ENCODE measurements around the gene NIN. TPM values are rescaled to one million over a fixed set of nuclear protein-coding genes. Genes with fewer than 3 reads are reported as not detected.

NIN gene, protein sequence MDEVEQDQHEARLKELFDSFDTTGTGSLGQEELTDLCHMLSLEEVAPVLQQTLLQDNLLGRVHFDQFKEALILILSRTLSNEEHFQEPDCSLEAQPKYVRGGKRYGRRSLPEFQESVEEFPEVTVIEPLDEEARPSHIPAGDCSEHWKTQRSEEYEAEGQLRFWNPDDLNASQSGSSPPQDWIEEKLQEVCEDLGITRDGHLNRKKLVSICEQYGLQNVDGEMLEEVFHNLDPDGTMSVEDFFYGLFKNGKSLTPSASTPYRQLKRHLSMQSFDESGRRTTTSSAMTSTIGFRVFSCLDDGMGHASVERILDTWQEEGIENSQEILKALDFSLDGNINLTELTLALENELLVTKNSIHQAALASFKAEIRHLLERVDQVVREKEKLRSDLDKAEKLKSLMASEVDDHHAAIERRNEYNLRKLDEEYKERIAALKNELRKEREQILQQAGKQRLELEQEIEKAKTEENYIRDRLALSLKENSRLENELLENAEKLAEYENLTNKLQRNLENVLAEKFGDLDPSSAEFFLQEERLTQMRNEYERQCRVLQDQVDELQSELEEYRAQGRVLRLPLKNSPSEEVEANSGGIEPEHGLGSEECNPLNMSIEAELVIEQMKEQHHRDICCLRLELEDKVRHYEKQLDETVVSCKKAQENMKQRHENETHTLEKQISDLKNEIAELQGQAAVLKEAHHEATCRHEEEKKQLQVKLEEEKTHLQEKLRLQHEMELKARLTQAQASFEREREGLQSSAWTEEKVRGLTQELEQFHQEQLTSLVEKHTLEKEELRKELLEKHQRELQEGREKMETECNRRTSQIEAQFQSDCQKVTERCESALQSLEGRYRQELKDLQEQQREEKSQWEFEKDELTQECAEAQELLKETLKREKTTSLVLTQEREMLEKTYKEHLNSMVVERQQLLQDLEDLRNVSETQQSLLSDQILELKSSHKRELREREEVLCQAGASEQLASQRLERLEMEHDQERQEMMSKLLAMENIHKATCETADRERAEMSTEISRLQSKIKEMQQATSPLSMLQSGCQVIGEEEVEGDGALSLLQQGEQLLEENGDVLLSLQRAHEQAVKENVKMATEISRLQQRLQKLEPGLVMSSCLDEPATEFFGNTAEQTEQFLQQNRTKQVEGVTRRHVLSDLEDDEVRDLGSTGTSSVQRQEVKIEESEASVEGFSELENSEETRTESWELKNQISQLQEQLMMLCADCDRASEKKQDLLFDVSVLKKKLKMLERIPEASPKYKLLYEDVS (N-terminal part only)
- total RNA-seq = 10 to 100 TPM; 42.3 to 46.9 TPM
- polyA plus RNA-seq (ENCODE audit: insufficient read length in 2 of 2) = 10 to 100 TPM; 17.9 to 23.9 TPM
- long read RNA-seq, donor 1, partial matches to known transcripts = 0 of 1 reads
- long read RNA-seq, donor 1, other reads (novel, unspliced or antisense) = 0 of 1 reads
- long read RNA-seq, donor 2, partial matches to known transcripts = 0 of 1 reads
- long read RNA-seq, donor 2, other reads (novel, unspliced or antisense) = 0 of 1 reads
- long read RNA-seq, donor 3 = 0 reads
- long read RNA-seq, donor 4 = 0 reads

DNA sequence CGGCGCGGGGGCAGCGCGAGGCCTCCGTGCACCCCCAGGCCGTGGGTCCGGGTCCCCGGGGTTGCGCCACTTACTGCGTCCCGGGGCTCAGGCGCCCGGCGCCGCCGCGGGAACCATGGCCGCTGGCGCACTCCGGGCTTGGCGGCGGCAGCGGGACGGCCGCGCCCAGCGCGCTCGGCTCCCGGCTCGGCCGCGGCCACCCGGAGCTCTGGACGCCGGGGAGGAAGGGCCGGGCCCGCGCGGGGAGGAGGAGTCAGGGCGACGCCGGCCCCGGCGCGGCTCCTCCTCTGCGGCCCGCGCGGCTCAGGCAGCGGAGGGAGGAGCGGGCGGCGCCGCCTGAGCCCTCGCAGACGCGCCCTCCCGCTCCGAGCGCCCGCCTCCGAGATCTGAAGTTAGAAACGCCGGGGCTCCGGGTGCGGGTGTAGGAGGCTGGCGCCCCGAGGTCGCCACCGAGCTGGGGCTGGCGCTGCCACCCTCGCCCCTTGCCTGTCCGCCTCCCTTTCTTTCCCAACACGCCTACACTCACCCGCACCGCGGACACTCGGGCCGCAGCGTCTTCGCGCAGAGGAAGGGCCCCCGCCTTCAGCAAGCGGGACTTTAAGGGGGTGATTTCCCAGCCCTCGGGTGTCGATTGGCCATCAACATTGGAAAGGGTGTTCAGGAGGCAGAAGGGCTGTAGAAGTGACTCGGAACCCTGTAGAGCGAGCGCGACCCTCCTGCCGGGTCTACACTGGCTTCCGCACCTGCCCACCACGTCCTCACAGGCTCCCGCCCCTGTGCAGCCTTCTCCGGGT is at the start of gene NIN:
Gene NIN, minus strand, starts transcription at position 231 of the 794 bp plus-strand sequence. CDS start 9,106 bp downstream, outside the sequence.
- Histone ChIP-seq H3K36me3 (ENCODE audit: control insufficient read depth, insufficient read depth, low read length) (no peaks in the 10 kb centered on the region), H3K4me3 (ENCODE audit: low read depth, low read length) (peak within 1 kb of the TSS; percentile 88), H3K27me3 (ENCODE audit: control insufficient read depth, insufficient read depth, low read length) (peaks cover 3% of the 10 kb centered on the region), H3K4me1 (ENCODE audit: control insufficient read depth, insufficient read depth, low read length) (peaks cover 22% of the 10 kb centered on the region), H3K27ac (ENCODE audit: low read depth, low read length) (peak within 1 kb of the TSS; percentile 89), H3K9me3 (ENCODE audit: control insufficient read depth, insufficient read depth, low read length) (no peaks in the 10 kb centered on the region)
- WGBS (ENCODE audit: insufficient coverage) = under 1% methylated on average over 93 of the region's 97 CpGs
- DNase-seq (ENCODE audit: low read depth in 4 of 6, low spot score in 6 of 6) = peak in 4 of 6 donors; percentile 61 to 93 (median 77)

DNA sequence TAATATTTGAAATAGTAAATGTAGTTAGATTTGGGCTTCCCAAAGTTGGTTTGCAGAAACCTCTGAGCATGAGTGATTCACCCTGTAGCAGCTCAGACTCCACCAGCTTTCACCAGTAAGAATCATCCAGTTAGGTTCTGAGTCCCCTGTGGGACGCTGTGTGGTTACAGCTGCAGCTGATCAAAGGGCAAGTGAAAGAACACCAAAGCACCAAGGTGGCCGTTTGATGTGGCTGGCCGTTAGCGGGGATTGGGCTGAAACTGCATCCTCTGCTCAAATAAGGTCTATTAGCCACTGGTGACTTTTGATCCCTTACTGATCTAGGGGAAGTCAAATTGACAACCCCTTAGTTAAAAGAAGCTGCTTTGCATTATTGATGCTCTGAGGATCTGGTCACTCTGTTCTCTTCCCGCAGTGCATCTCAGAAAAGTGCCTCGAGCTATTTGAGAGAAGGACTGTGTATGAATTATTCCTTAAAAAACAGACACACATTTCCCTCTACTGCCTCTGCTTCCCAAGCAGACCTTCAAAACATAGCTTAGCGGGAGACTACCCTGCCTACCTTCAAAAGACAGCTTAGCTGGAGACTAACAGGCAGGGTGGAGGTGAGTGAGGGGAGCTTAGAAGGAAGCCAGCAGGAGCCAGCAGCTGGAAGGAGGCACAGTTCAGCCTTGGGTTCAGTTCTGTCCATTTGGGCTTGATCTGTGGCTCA is 44.6 kb upstream of the NIN start:
- Histone ChIP-seq H3K9me3 (ENCODE audit: control insufficient read depth, insufficient read depth, low read length) (no peaks in the 10 kb centered on the region), H3K4me3 (ENCODE audit: low read depth, low read length) (no peak overlapping the region), H3K27me3 (ENCODE audit: control insufficient read depth, insufficient read depth, low read length) (peaks cover 11% of the 10 kb centered on the region), H3K36me3 (ENCODE audit: control insufficient read depth, insufficient read depth, low read length) (no peaks in the 10 kb centered on the region), H3K27ac (ENCODE audit: low read depth, low read length) (no peak overlapping the region), H3K4me1 (ENCODE audit: control insufficient read depth, insufficient read depth, low read length) (no peaks in the 10 kb centered on the region)
- WGBS (ENCODE audit: insufficient coverage) = 23% methylated on average over 4 of the region's 7 CpGs
- DNase-seq (ENCODE audit: low read depth in 4 of 6, low spot score in 6 of 6) = no peak

DNA sequence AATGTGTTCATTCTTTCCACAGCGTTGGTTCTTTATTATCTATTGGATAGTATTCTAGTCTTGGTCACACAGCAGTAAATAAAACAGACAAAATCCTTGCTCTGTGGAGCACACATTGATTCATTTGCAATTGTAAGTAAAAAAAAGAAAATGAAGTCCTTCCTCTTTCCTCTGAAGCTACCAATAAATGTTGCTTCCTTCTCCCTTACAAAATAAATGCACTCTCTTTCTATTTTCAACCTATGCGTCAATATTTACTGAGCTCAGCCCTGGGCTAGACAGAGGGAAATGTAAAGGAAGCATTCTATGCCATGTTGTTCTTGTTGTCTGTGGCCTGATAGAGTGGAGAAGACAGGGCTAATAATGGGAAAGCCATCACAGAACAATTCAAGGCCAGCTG is 43.8 kb upstream of the NIN start:
- H3K36me3 ChIP-seq (ENCODE audit: control insufficient read depth, insufficient read depth, low read length) = no peaks in the 10 kb centered on the region
- no CpG with 5 or more reads among the region's 2 CpGs for WGBS (ENCODE audit: insufficient coverage)
- no peak overlapping the region for H3K4me3 ChIP-seq (ENCODE audit: low read depth, low read length)
- peak in 1 of 6 donors; percentile 35 for DNase-seq (ENCODE audit: low read depth in 4 of 6, low spot score in 6 of 6)
- H3K4me1 ChIP-seq (ENCODE audit: control insufficient read depth, insufficient read depth, low read length) = no peaks in the 10 kb centered on the region
- H3K9me3 ChIP-seq (ENCODE audit: control insufficient read depth, insufficient read depth, low read length) = no peaks in the 10 kb centered on the region
- no peak overlapping the region for H3K27ac ChIP-seq (ENCODE audit: low read depth, low read length)
- peaks cover 11% of the 10 kb centered on the region for H3K27me3 ChIP-seq (ENCODE audit: control insufficient read depth, insufficient read depth, low read length)

DNA sequence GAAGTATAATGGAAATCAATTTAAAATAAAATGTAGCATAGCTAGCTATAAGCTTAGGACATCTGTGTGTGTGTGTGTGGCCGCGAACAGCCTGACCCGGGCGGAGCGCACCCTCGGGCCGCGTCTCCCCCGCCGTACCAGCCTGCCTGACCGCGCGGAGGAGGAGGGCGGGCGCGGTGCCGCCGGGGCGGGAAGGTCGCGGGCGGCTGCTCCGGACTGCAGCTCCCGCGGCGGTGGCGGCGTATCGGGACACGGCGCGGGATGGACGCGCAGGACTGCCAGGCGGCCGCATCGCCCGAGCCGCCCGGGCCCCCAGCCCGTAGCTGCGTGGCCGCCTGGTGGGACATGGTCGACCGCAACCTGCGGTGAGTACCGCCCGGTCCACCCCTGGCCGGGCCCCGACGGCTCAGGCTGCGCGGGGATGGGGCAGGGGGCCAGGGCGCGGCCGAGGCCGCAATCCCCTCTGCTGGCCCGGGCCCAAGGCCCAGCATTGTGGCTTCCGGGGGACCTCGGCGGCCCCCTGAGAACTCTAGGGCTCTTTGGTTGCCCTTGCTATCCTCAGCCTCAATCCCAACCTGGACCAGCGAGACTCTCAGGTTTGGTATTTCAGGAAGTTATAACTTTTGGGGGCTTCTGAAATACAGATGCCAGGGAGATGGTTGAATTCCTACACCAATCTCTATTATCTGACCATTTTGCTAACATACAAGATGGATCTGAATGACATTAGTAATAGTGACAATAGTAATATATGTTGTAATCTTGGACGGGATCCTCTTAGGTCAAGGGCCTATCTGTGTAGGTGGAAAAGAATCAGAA is 41.2 kb upstream of the NIN start, which contains the start of gene ABHD12B:
Gene ABHD12B, plus strand, starts transcription at position 140 of the 819 bp plus-strand sequence. Its CDS starts 122 bp downstream, at position 262.
- Histone ChIP-seq H3K27me3 (ENCODE audit: control insufficient read depth, insufficient read depth, low read length) (peaks cover 11% of the 10 kb centered on the region), H3K4me1 (ENCODE audit: control insufficient read depth, insufficient read depth, low read length) (no peaks in the 10 kb centered on the region), H3K4me3 (ENCODE audit: low read depth, low read length) (no peak within 1 kb of the TSS), H3K9me3 (ENCODE audit: control insufficient read depth, insufficient read depth, low read length) (no peaks in the 10 kb centered on the region), H3K36me3 (ENCODE audit: control insufficient read depth, insufficient read depth, low read length) (no peaks in the 10 kb centered on the region), H3K27ac (ENCODE audit: low read depth, low read length) (no peak within 1 kb of the TSS)
- 2% methylated on average over 58 of the region's 63 CpGs for WGBS (ENCODE audit: insufficient coverage)
- DNase-seq (ENCODE audit: low read depth in 4 of 6, low spot score in 6 of 6) = peak in 1 of 6 donors; percentile 23

DNA sequence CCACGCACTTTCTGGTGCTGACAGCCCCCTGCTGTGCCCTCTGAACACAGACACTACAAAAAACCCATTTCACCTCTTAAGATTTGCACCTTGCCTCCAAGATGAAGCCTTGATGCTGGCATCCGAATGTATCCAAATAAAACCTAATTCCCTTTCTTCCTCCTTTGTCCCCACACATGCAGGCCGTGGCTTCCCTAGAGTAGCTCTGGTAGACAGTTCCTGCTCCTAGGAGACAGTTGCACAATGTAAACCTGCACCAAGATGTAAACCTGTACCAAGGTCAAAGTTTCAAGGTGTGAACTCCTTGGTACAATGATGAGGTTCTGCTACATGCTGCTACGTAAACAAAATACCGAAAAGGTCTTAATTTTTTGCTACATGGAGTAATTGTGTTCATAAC is 40.3 kb upstream of the NIN start:
- Histone ChIP-seq H3K4me3 (ENCODE audit: low read depth, low read length) (no peak overlapping the region), H3K36me3 (ENCODE audit: control insufficient read depth, insufficient read depth, low read length) (no peaks in the 10 kb centered on the region), H3K9me3 (ENCODE audit: control insufficient read depth, insufficient read depth, low read length) (no peaks in the 10 kb centered on the region), H3K27me3 (ENCODE audit: control insufficient read depth, insufficient read depth, low read length) (peaks cover 11% of the 10 kb centered on the region), H3K4me1 (ENCODE audit: control insufficient read depth, insufficient read depth, low read length) (no peaks in the 10 kb centered on the region), H3K27ac (ENCODE audit: low read depth, low read length) (no peak overlapping the region)
- WGBS (ENCODE audit: insufficient coverage) = 79% methylated on average over 4 of the region's 5 CpGs
- no peak for DNase-seq (ENCODE audit: low read depth in 4 of 6, low spot score in 6 of 6)

DNA sequence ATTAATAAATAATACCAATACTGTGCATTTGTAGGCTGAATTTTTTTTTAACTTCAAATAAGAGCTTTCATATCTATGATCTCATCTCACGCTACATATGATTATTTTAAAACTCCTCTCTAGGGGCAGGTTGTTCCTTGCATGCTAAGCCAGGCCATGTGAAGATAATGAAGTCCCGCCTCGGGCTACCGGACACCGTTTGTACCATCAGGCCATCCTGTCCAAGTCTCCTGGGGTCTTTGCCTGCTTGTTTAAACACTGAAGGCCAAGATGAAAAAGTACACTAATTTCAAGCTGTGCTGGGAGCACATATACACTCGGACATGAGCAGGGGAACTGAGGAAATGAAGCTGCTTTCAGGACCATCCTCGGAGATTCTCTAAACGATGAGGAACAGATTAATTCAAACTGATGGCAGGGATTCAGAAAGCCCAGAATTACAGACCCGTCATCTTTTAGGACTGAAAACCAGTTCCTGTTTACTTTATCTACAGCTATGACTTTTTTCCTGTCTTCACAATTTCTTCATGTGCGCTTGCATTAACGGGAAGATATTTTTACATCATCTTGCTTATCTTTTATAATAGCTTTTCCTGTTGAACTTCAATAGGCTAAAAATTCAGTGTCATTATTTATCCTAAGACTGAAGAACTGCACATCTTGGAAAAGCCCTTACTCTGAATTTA is 34.6 kb upstream of the NIN start:
- Histone ChIP-seq H3K27me3 (ENCODE audit: control insufficient read depth, insufficient read depth, low read length) (no peaks in the 10 kb centered on the region), H3K36me3 (ENCODE audit: control insufficient read depth, insufficient read depth, low read length) (no peaks in the 10 kb centered on the region), H3K4me1 (ENCODE audit: control insufficient read depth, insufficient read depth, low read length) (no peaks in the 10 kb centered on the region), H3K9me3 (ENCODE audit: control insufficient read depth, insufficient read depth, low read length) (no peaks in the 10 kb centered on the region), H3K27ac (ENCODE audit: low read depth, low read length) (no peak overlapping the region), H3K4me3 (ENCODE audit: low read depth, low read length) (no peak overlapping the region)
- whole genome bisulfite sequencing (ENCODE audit: insufficient coverage) = 62% methylated on average over 9 of the region's 11 CpGs
- no peak for DNase-seq (ENCODE audit: low read depth in 4 of 6, low spot score in 6 of 6)

DNA sequence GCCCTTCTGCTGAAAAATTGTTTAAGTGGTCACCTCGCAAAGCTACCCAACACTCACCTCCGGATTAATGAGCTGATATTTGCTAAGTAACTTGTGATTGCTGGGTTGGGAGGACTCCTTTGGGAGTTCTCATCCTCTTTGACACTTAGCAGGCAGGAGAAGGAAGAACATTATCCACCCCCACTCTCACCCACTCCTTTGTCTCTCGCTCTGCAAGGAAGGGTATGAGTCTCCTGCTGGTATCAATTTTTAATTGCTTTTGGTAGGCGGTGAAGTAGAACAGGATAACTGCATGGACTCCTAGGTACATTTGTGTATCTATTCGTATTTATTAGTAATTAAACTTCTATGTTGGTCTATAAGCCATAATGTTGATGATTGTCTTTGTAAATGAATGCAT is 34.0 kb upstream of the NIN start:
- H3K36me3 ChIP-seq (ENCODE audit: control insufficient read depth, insufficient read depth, low read length) = no peaks in the 10 kb centered on the region
- no peaks in the 10 kb centered on the region for H3K9me3 ChIP-seq (ENCODE audit: control insufficient read depth, insufficient read depth, low read length)
- no peak overlapping the region for H3K27ac ChIP-seq (ENCODE audit: low read depth, low read length)
- H3K27me3 ChIP-seq (ENCODE audit: control insufficient read depth, insufficient read depth, low read length) = no peaks in the 10 kb centered on the region
- H3K4me1 ChIP-seq (ENCODE audit: control insufficient read depth, insufficient read depth, low read length) = peaks cover 3% of the 10 kb centered on the region
- H3K4me3 ChIP-seq (ENCODE audit: low read depth, low read length) = no peak overlapping the region
- no CpG with 5 or more reads among the region's 5 CpGs for WGBS (ENCODE audit: insufficient coverage)
- peak in 1 of 6 donors; percentile 75 for DNase-seq (ENCODE audit: low read depth in 4 of 6, low spot score in 6 of 6)
